Spleen (tissue), 11 donors: ENCODE data around the gene CCDC149. TPM values are rescaled to one million over a fixed set of nuclear protein-coding genes. Genes with fewer than 3 reads are reported as not detected.

Experiments used
- DNase-seq: peaks from one replicate; pipeline ENCODE4 v3.0.0-alpha.2; 2020
- H3K27ac ChIP-seq, 8 donors: fragments of 200-600 bp; sonication (generic) in 7 of 8; 1 replicate in 4 of 8; 2 replicates in 4 of 8; pipeline versions ENCODE4 v1.5.0 to v1.8.0; 2016 to 2021; ENCODE audit warnings: inconsistent platforms in 4 of 8, mild to moderate bottlenecking in 4 of 8, moderate library complexity in 1 of 8
- H3K27me3 ChIP-seq, 7 donors: fragments of 200-600 bp; sonication (generic) in 6 of 7; replicated peaks in 1 of 7; 1 replicate in 4 of 7; 2 replicates in 3 of 7; pipeline versions ENCODE4 v1.5.0 to v1.8.0; 2016 to 2021; ENCODE audit warnings: inconsistent platforms in 3 of 7, mild to moderate bottlenecking in 1 of 7
- H3K36me3 ChIP-seq, 6 donors: fragments of 200-600 bp; sonication (generic) in 5 of 6; 1 replicate in 4 of 6; 2 replicates in 2 of 6; pipeline versions ENCODE4 v1.5.0 to v1.8.0; 2016 to 2021; ENCODE audit warnings: inconsistent platforms in 2 of 6
- H3K4me1 ChIP-seq, 6 donors: fragments of 200-600 bp; sonication (generic) in 5 of 6; 1 replicate in 3 of 6; 2 replicates in 3 of 6; pipeline versions ENCODE4 v1.5.0 to v1.8.0; 2016 to 2021; ENCODE audit warnings: inconsistent platforms in 3 of 6
- H3K4me3 ChIP-seq, 8 donors: fragments of 200-600 bp; sonication (generic) in 7 of 8; 1 replicate in 4 of 8; 2 replicates in 4 of 8; pipeline versions ENCODE4 v1.5.0 to v1.8.0; 2016 to 2021; ENCODE audit warnings: inconsistent platforms in 4 of 8, mild to moderate bottlenecking in 4 of 8, moderate library complexity in 2 of 8
- H3K9me3 ChIP-seq, 8 donors: fragments of 200-600 bp; sonication (generic) in 7 of 8; 1 replicate in 4 of 8; 2 replicates in 4 of 8; pipeline versions ENCODE4 v1.5.0 to v1.8.0; 2016 to 2021; ENCODE audit warnings: inconsistent platforms in 4 of 8
- POLR2A ChIP-seq, 3 donors: fragments of 450-650 bp; IDR thresholded peaks; one replicate each; pipeline ENCODE4 v1.5.1; 2017; ENCODE audit warnings: antibody characterized with exemption in 3 of 3, mild to moderate bottlenecking in 1 of 3
- POLR2AphosphoS5 ChIP-seq, 3 donors: sonication (generic); formaldehyde crosslinking; IDR thresholded peaks; one replicate each; pipeline ENCODE4 v1.5.1; 2017; ENCODE audit warnings: antibody characterized with exemption in 3 of 3
- WGBS, 5 donors: extraction: QIAGEN DNeasy Blood & Tissue Kit in 3 of 5; methylation state at CpG; one replicate each; pipeline versions ENCODE4 v1.1.5 to v1.1.7; 2013 to 2018; 5-methylcytosine and 5-hydroxymethylcytosine counted together
- intact Hi-C: fragments of 100-400 bp; cut with DNase I; formaldehyde crosslinking; loops from one replicate; pipeline ENCODE4 v1.15.0; 2023; ENCODE audit warnings: low total_unique reads
- polyA plus RNA-seq, 3 donors: library from polyadenylated mRNA; stranded (reverse); fragments of 200-250 nt; gene quantifications; one replicate each; pipeline ENCODE4 v1.2.1, GENCODE V29; 2013
- total RNA-seq, 7 donors: library from RNA; depleted of rRNA in 3 of 7; stranded (reverse); fragments of >200 nt in 3 of 7; fragmentation: NEBNext Ultra II Directional in 4 of 7; extraction: Animal tissue kit (Norgen Biotek cat#: 25700) in 4 of 7; gene quantifications; one replicate each; pipeline versions ENCODE4 v1.1.0 to v1.2.1, GENCODE V29; 2016 to 2021
- TF ChIP-seq, protein P1 (sequence below), 11 experiments: fragments of 200-600 bp in 7 of 11; fragments of 450-650 bp in 4 of 11; sonication (generic) in 4 of 11; IDR thresholded peaks in 8 of 11; conservative IDR thresholded peaks in 3 of 11; 1 replicate in 7 of 11; 2 replicates in 4 of 11; pipeline versions ENCODE4 v1.4.0 to v1.8.0; 2016 to 2021; ENCODE audit warnings: antibody characterized with exemption in 11 of 11, inconsistent platforms in 4 of 11, mild to moderate bottlenecking in 1 of 11
- donor health status: healthy with polysubstance abuse.
- donor health status: DM: no; HTN: no; CAD: no; lungs with moderate emphysema.
- donor health status: DM: no; HTN: no; CAD: no.
- donor health status: Bipolar disorder and iron deficiency.
- donor health status: healthy.
- donor health status: DM: no; HTN: no; CAD: no.
- donor health status: DM: yes; HTN: yes; CAD: no.

The CCDC149 gene
- total and polyA plus RNA-seq, 10 donors: 1.9 to 16.0 (median 9.8) TPM

DNA sequence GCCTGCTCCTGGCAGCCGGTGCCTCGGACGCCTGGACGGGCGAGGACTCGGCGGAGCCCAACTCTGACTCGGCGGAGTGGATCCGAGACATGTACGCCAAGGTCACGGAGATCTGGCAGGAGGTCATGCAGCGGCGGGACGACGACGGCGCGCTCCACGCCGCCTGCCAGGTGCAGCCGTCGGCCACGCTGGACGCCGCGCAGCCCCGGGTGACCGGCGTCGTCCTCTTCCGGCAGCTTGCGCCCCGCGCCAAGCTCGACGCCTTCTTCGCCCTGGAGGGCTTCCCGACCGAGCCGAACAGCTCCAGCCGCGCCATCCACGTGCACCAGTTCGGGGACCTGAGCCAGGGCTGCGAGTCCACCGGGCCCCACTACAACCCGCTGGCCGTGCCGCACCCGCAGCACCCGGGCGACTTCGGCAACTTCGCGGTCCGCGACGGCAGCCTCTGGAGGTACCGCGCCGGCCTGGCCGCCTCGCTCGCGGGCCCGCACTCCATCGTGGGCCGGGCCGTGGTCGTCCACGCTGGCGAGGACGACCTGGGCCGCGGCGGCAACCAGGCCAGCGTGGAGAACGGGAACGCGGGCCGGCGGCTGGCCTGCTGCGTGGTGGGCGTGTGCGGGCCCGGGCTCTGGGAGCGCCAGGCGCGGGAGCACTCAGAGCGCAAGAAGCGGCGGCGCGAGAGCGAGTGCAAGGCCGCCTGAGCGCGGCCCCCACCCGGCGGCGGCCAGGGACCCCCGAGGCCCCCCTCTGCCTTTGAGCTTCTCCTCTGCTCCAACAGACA, 113.1 kb downstream of the CCDC149 start:
- H3K36me3 ChIP-seq: no peaks in the 10 kb centered on the region
- H3K4me1 ChIP-seq: peaks cover 0 to 28% (median 3%) of the 10 kb centered on the region in 6 donors
- DNase-seq: no peak
- peaks cover 0 to 69% (median 19%) of the 10 kb centered on the region in 7 donors for H3K27me3 ChIP-seq
- H3K9me3 ChIP-seq: no peaks in the 10 kb centered on the region
- no peak overlapping the region for H3K27ac ChIP-seq
- intact Hi-C loops: no loop called here
- peak overlapping the region in 7 of 8 donors; percentile 7 to 58 (median 17) for H3K4me3 ChIP-seq
- TF ChIP-seq, protein P1, sequence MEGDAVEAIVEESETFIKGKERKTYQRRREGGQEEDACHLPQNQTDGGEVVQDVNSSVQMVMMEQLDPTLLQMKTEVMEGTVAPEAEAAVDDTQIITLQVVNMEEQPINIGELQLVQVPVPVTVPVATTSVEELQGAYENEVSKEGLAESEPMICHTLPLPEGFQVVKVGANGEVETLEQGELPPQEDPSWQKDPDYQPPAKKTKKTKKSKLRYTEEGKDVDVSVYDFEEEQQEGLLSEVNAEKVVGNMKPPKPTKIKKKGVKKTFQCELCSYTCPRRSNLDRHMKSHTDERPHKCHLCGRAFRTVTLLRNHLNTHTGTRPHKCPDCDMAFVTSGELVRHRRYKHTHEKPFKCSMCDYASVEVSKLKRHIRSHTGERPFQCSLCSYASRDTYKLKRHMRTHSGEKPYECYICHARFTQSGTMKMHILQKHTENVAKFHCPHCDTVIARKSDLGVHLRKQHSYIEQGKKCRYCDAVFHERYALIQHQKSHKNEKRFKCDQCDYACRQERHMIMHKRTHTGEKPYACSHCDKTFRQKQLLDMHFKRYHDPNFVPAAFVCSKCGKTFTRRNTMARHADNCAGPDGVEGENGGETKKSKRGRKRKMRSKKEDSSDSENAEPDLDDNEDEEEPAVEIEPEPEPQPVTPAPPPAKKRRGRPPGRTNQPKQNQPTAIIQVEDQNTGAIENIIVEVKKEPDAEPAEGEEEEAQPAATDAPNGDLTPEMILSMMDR (IDR thresholded peaks at IDR 0.05 in 8 of 11, conservative IDR thresholded peaks at IDR 0.05 in 3 of 11): no peak
- TF ChIP-seq POLR2AphosphoS5 (IDR thresholded peaks at IDR 0.05) (no peak), POLR2A (IDR thresholded peaks at IDR 0.05) (no peak)
- WGBS, 5 donors: 16 to 27% (median 21%) methylated on average over 60 to 103 of the region's 103 CpGs

DNA sequence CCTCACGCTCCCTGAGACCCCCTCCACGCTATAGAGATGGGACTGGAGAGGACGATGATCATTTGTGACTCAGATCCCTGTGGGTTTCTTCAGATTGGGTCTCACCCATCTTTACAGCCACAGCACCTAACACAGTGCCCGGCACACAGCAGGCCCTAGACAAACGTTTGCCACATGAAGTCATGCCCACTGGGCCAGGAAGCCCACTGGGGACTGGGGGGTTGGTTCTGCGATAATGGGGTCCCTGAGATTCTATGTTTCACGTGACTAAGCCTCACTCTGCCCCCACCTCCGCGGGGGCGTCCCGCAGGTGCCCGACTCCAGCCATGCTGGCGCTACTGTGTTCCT, 113.7 kb downstream of the CCDC149 start:
- Histone ChIP-seq H3K36me3 (no peaks in the 10 kb centered on the region), H3K4me3 (peak overlapping the region in 2 of 8 donors; percentile 30 to 58), H3K27me3 (peaks cover 0 to 69% (median 19%) of the 10 kb centered on the region in 7 donors), H3K9me3 (no peaks in the 10 kb centered on the region), H3K4me1 (peaks cover 0 to 34% (median 4%) of the 10 kb centered on the region in 6 donors), H3K27ac (no peak overlapping the region)
- TF ChIP-seq, protein P1 (IDR thresholded peaks at IDR 0.05 in 8 of 11, conservative IDR thresholded peaks at IDR 0.05 in 3 of 11): no peak
- 68 to 79% (median 75%) methylated on average over 5 to 13 of the region's 13 CpGs for WGBS, 5 donors
- DNase-seq: no peak
- intact Hi-C loops: no loop called here

DNA sequence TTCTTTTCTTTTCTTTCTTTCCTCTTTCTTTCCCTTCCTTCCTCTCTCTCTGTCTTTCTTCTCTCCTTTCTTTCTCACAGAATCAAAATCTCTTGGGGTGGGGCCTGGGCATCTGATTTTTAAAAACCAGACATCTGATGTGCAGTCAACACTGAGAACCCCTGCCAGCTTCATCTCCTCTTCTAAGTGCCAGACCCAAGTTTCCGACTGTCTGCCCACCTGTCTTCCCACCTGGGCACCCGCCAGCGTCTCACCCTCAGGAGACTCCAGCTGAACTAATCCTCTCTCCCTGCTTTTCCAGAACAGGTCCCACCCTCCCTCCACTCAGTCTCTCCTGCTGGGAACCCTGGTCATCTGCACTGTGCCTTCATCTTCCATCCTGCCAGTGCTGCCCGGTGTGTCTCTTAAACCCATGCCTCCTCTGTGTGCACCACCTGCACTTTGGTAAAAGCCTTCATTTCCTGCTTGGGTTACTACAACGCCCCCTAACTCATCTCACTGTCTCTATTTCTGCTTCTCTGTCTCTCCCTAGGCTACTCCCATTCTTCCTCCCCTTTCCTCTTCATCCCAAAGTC, 114.7 kb downstream of the CCDC149 start:
- H3K36me3 ChIP-seq: no peaks in the 10 kb centered on the region
- intact Hi-C loops: no loop called here

DNA sequence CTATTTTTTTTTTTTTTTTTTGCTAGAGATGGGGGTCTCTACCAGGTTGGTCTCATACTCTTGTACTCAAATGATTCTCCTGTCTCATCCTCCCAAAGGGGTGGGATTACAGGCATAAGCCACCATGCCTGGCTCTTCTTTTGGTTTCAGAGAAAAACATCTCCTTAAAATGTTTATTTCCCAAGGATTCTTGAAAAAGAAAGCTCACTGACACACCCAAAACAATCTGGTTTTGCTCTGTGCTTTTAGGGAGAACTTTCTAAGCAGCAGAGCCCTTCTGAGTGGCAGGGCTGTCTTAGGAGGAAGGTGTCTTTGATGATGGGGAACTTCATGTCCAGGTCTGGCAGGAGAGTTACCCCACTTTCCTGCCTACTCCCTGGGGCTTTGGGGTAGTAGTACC, 116.2 kb downstream of the CCDC149 start:
- H3K27ac ChIP-seq: no peak overlapping the region
- no peaks in the 10 kb centered on the region for H3K9me3 ChIP-seq
- H3K27me3 ChIP-seq: peaks cover 0 to 58% (median 19%) of the 10 kb centered on the region in 7 donors
- H3K36me3 ChIP-seq: no peaks in the 10 kb centered on the region
- intact Hi-C loops: no loop called here
- TF ChIP-seq POLR2AphosphoS5 (IDR thresholded peaks at IDR 0.05) (no peak), POLR2A (IDR thresholded peaks at IDR 0.05) (no peak)
- TF ChIP-seq, protein P1 (IDR thresholded peaks at IDR 0.05 in 8 of 11, conservative IDR thresholded peaks at IDR 0.05 in 3 of 11): no peak
- no peak overlapping the region for H3K4me3 ChIP-seq
- H3K4me1 ChIP-seq: peaks cover 0 to 36% (median 4%) of the 10 kb centered on the region in 6 donors
- no peak for DNase-seq

More for the DNA sequence above, 114.7 kb downstream of the CCDC149 start:
- Histone ChIP-seq H3K4me1 (peaks cover 0 to 36% (median 4%) of the 10 kb centered on the region in 6 donors), H3K27me3 (peaks cover 0 to 69% (median 19%) of the 10 kb centered on the region in 7 donors), H3K4me3 (no peak overlapping the region), H3K27ac (no peak overlapping the region), H3K9me3 (no peaks in the 10 kb centered on the region)
- DNase-seq: no peak
- TF ChIP-seq POLR2A (IDR thresholded peaks at IDR 0.05) (no peak), POLR2AphosphoS5 (IDR thresholded peaks at IDR 0.05) (no peak)
- TF ChIP-seq, protein P1 (IDR thresholded peaks at IDR 0.05 in 8 of 11, conservative IDR thresholded peaks at IDR 0.05 in 3 of 11): no peak
- 58 to 69% (median 67%) methylated on average over 5 of the region's 5 CpGs for WGBS, 5 donors
